HG03103 (cell line): Measurements from ENCODE around the gene MRPL42.
"Not testable (repeated sequence)": the region's sequence is repeated elsewhere in the genome, so short reads cannot be mapped to it uniquely, and the experiment has no call there.

ENCODE experiments used
- ATAC-seq: cut with Tn5 transposase; IDR thresholded peaks from one replicate; pipeline ENCODE4 v1.9.1; 2021; ENCODE audit warnings: low read depth; ENCODE audit not compliant: unreplicated experiment

MRPL42 gene

GRCh38 chr12:93536111-93536765 lies 68.9 kb downstream of the MRPL42 start:
- ATAC-seq: no peak

GRCh38 chr12:93536766-93537488 lies 69.6 kb downstream of the MRPL42 start:
- peak; percentile 91 for ATAC-seq

- ATAC-seq: no peak
Measured at GRCh38 chr12:93537769-93538168, 70.5 kb downstream of the MRPL42 start.

GRCh38 chr12:93539821-93540220 lies 72.5 kb downstream of the MRPL42 start:
- ATAC-seq: no peak

- no peak for ATAC-seq
Measured at GRCh38 chr12:93540466-93540865, 73.2 kb downstream of the MRPL42 start.

GRCh38 chr12:93541578-93542225 lies 74.4 kb downstream of the MRPL42 start:
- ATAC-seq: no peak

- no peak for ATAC-seq
Measured at GRCh38 chr12:93547778-93548177, 80.5 kb downstream of the MRPL42 start.

- no peak for ATAC-seq
Measured at GRCh38 chr12:93549174-93549573, 81.9 kb downstream of the MRPL42 start.

GRCh38 chr12:93550748-93551611 lies 83.7 kb downstream of the MRPL42 start:
- ATAC-seq: no peak

GRCh38 chr12:93552427-93552826 lies 85.1 kb downstream of the MRPL42 start:
- ATAC-seq: no peak

- not testable (repeated sequence) for ATAC-seq
Measured at GRCh38 chr12:93557879-93558278, 90.6 kb downstream of the MRPL42 start.

- not testable (repeated sequence) for ATAC-seq
Measured at GRCh38 chr12:93558685-93559084, 91.4 kb downstream of the MRPL42 start.

GRCh38 chr12:93563807-93564538 lies 96.7 kb downstream of the MRPL42 start:
- no peak for ATAC-seq

- no peak for ATAC-seq
Measured at GRCh38 chr12:93565760-93566159, 98.4 kb downstream of the MRPL42 start.
